Endodermal cell (in vitro differentiated cells): ENCODE data around the gene OBSCN. TPM values are rescaled to one million over a fixed set of nuclear protein-coding genes. Genes with fewer than 3 reads are reported as not detected.
"Not testable (repeated sequence)": the region's sequence is repeated elsewhere in the genome, so short reads cannot be mapped to it uniquely, and the experiment has no call there.

Experiments used
- DNase-seq: peaks from one replicate; pipeline ENCODE4 v3.0.0-alpha.2; 2017
- H3K27ac ChIP-seq: 2 replicates; pipeline ENCODE4 v1.5.1; 2013; ENCODE audit warnings: mild to moderate bottlenecking, low read depth, low read length, moderate library complexity
- H3K27me3 ChIP-seq: 2 replicates; pipeline ENCODE4 v1.6.1; 2013; ENCODE audit warnings: mild to moderate bottlenecking, low read length, moderate library complexity; ENCODE audit not compliant: insufficient read depth, control insufficient read depth, poor library complexity, severe bottlenecking
- H3K36me3 ChIP-seq: 2 replicates; pipeline ENCODE4 v1.7.0; 2013; ENCODE audit warnings: mild to moderate bottlenecking, low read length, moderate library complexity; ENCODE audit not compliant: control insufficient read depth, insufficient read depth
- H3K4me1 ChIP-seq: one replicate; pipeline ENCODE4 v1.7.0; 2013; ENCODE audit warnings: low read length; ENCODE audit not compliant: control insufficient read depth, insufficient read depth
- H3K4me3 ChIP-seq: 2 replicates; pipeline ENCODE4 v1.5.1; 2013; ENCODE audit warnings: mild to moderate bottlenecking, low read length, moderate library complexity
- H3K9ac ChIP-seq: 2 replicates; pipeline ENCODE4 v1.6.1; 2013; ENCODE audit warnings: mild to moderate bottlenecking, low read length, moderate library complexity; ENCODE audit not compliant: poor library complexity, severe bottlenecking; ENCODE audit errors: extremely low read depth
- H3K9me3 ChIP-seq: 2 replicates; pipeline ENCODE4 v1.6.1; 2013; ENCODE audit warnings: mild to moderate bottlenecking, low read length, moderate library complexity; ENCODE audit not compliant: control insufficient read depth
- H3K27ac Mint-ChIP-seq: 2 replicates; pipeline ENCODE4 v1.8.0; 2020; ENCODE audit warnings: mixed read lengths
- H3K27me3 Mint-ChIP-seq: 2 replicates; pipeline ENCODE4 v1.8.0; 2021; ENCODE audit warnings: mild to moderate bottlenecking, mixed read lengths; ENCODE audit not compliant: insufficient read depth
- H3K36me3 Mint-ChIP-seq: 2 replicates; pipeline ENCODE4 v1.8.0; 2020; ENCODE audit warnings: low read depth, mixed read lengths
- H3K4me1 Mint-ChIP-seq: 2 replicates; pipeline ENCODE4 v1.8.0; 2020; ENCODE audit warnings: mixed read lengths
- H3K4me3 Mint-ChIP-seq: 2 replicates; pipeline ENCODE4 v1.8.0; 2020; ENCODE audit warnings: mild to moderate bottlenecking, moderate library complexity, mixed read lengths
- H3K9me3 Mint-ChIP-seq: 2 replicates; pipeline ENCODE4 v1.8.0; 2020; ENCODE audit warnings: mild to moderate bottlenecking, mixed read lengths
- CTCF ChIP-seq: fragments of 200-600 bp; sonication (generic); conservative IDR thresholded peaks from 2 replicates; pipeline ENCODE4 v1.5.0; 2021; ENCODE audit warnings: antibody characterized with exemption, mild to moderate bottlenecking
- WGBS, 2 experiments: methylation state at CpG; one replicate each; pipeline versions ENCODE4 v1.1.5 to v1.1.7; 2013; ENCODE audit warnings: missing lambda C conversion rate in 2 of 2, mixed read lengths in 1 of 2; ENCODE audit not compliant: insufficient coverage in 1 of 2, insufficient read length in 1 of 2; 5-methylcytosine and 5-hydroxymethylcytosine counted together
- total RNA-seq, 2 donors: library from RNA; stranded (reverse); fragmentation: NEBNext Ultra II Directional in 1 of 2; extraction: Animal tissue kit (Norgen Biotek cat#: 25700) in 1 of 2; gene quantifications; 2 replicates in 1 of 2; 3 replicates in 1 of 2; pipeline ENCODE4 v1.2.1, GENCODE V29; 2021

The OBSCN gene
- total RNA-seq, 2 donors from 2014 or later: 53.7 to 68.9 TPM

GRCh38 chr1:228225740-228226139 is 17.9 kb downstream of the OBSCN start:
- TF ChIP-seq CTCF: no peak
- peaks cover 4% of the 10 kb centered on the region for H3K9me3 Mint-ChIP-seq
- Histone ChIP-seq H3K27ac (no peak overlapping the region), H3K9me3 (peaks cover 10% of the 10 kb centered on the region), H3K4me3 (no peak overlapping the region), H3K27me3 (no peaks in the 10 kb centered on the region), H3K4me1 (no peaks in the 10 kb centered on the region), H3K36me3 (peaks cover 58% of the 10 kb centered on the region), H3K9ac (no peak overlapping the region)
- H3K4me1 Mint-ChIP-seq: no peaks in the 10 kb centered on the region
- DNase-seq: no peak
- H3K27me3 Mint-ChIP-seq: no peaks in the 10 kb centered on the region
- no peak overlapping the region for H3K27ac Mint-ChIP-seq
- no peak overlapping the region for H3K4me3 Mint-ChIP-seq
- 79 to 92% methylated on average over 2 of the region's 2 CpGs for WGBS, 2 experiments
- peaks cover 86% of the 10 kb centered on the region for H3K36me3 Mint-ChIP-seq

GRCh38 chr1:228226141-228226874 is 18.5 kb downstream of the OBSCN start:
- H3K36me3 Mint-ChIP-seq: peaks cover 83% of the 10 kb centered on the region
- H3K9ac ChIP-seq: no peak overlapping the region
- no peak for DNase-seq

GRCh38 chr1:228226956-228227791 is 19.3 kb downstream of the OBSCN start:
- no peaks in the 10 kb centered on the region for H3K27me3 Mint-ChIP-seq
- no peak overlapping the region for H3K27ac ChIP-seq
- H3K36me3 Mint-ChIP-seq: peaks cover 84% of the 10 kb centered on the region
- peak; percentile 38 for DNase-seq
- 87 to 89% methylated on average over 9 to 10 of the region's 10 CpGs for WGBS, 2 experiments
- peak; percentile 52 for TF ChIP-seq CTCF
- H3K9me3 Mint-ChIP-seq: peaks cover 4% of the 10 kb centered on the region
- no peaks in the 10 kb centered on the region for H3K4me1 Mint-ChIP-seq
- no peak overlapping the region for H3K9ac ChIP-seq
- peaks cover 14% of the 10 kb centered on the region for H3K9me3 ChIP-seq
- H3K4me1 ChIP-seq: no peaks in the 10 kb centered on the region
- no peaks in the 10 kb centered on the region for H3K27me3 ChIP-seq
- no peak overlapping the region for H3K27ac Mint-ChIP-seq
- H3K4me3 ChIP-seq: no peak overlapping the region
- no peak overlapping the region for H3K4me3 Mint-ChIP-seq
- peaks cover 68% of the 10 kb centered on the region for H3K36me3 ChIP-seq

More at GRCh38 chr1:228226141-228226874, 18.5 kb downstream of the OBSCN start:
- Histone ChIP-seq H3K9me3 (peaks cover 10% of the 10 kb centered on the region), H3K4me1 (no peaks in the 10 kb centered on the region), H3K27ac (no peak overlapping the region), H3K36me3 (peaks cover 63% of the 10 kb centered on the region), H3K4me3 (no peak overlapping the region), H3K27me3 (no peaks in the 10 kb centered on the region)
- H3K4me1 Mint-ChIP-seq: no peaks in the 10 kb centered on the region
- no peaks in the 10 kb centered on the region for H3K27me3 Mint-ChIP-seq
- H3K4me3 Mint-ChIP-seq: no peak overlapping the region
- no peak for TF ChIP-seq CTCF
- WGBS, 2 experiments: 88 to 94% methylated on average over 3 to 7 of the region's 7 CpGs
- H3K9me3 Mint-ChIP-seq: peaks cover 4% of the 10 kb centered on the region
- no peak overlapping the region for H3K27ac Mint-ChIP-seq

- not testable (repeated sequence) for H3K27ac Mint-ChIP-seq, H3K4me3 Mint-ChIP-seq, H3K27ac ChIP-seq, H3K27me3 Mint-ChIP-seq, DNase-seq, H3K9ac ChIP-seq, H3K27me3 ChIP-seq, H3K4me1 Mint-ChIP-seq, H3K4me1 ChIP-seq, H3K4me3 ChIP-seq
- Histone ChIP-seq H3K36me3 (peaks cover 76% of the 10 kb centered on the region), H3K9me3 (peaks cover 23% of the 10 kb centered on the region)
- WGBS, 2 experiments: 92 to 100% methylated on average over 2 to 5 of the region's 5 CpGs
- peaks cover 85% of the 10 kb centered on the region for H3K36me3 Mint-ChIP-seq
- H3K9me3 Mint-ChIP-seq: peaks cover 10% of the 10 kb centered on the region
Measured at GRCh38 chr1:228228147-228228546, 20.3 kb downstream of the OBSCN start.
